ENCODE data around the gene GRIA4. TPM values are rescaled to one million over a fixed set of nuclear protein-coding genes. Genes with fewer than 3 reads are reported as not detected.

The GRIA4 gene
- polyA plus RNA-seq, 1 of the 3 experiments (the other 2 are of a cell fraction) = 0.02 TPM

DNA sequence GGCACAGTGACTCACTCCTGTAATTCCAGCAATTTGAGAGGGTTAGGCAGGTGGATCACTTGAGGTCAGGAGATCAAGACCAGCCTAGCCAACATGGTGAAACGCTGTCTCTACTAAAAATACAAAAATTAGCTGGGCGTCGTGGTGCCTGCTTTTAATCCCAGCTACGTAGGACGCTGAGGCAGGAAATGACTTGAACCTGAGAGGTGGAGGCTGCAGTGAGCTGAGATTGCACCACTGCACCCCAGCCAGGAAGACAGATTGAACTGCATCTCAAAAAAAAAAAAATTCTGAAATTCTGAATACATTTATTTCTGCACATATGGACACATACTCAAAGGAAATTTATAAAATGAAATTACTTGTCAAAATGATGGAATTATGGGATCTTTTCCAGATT, 103.2 kb downstream of the GRIA4 start:
- TF ChIP-seq ELF1 (IDR thresholded peaks at IDR 0.05) = no peak
- TF ChIP-seq, protein P1, sequence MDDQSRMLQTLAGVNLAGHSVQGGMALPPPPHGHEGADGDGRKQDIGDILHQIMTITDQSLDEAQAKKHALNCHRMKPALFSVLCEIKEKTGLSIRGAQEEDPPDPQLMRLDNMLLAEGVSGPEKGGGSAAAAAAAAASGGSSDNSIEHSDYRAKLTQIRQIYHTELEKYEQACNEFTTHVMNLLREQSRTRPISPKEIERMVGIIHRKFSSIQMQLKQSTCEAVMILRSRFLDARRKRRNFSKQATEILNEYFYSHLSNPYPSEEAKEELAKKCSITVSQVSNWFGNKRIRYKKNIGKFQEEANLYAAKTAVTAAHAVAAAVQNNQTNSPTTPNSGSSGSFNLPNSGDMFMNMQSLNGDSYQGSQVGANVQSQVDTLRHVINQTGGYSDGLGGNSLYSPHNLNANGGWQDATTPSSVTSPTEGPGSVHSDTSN (IDR thresholded peaks at IDR 0.05) = no peak
- TF ChIP-seq, protein P2, sequence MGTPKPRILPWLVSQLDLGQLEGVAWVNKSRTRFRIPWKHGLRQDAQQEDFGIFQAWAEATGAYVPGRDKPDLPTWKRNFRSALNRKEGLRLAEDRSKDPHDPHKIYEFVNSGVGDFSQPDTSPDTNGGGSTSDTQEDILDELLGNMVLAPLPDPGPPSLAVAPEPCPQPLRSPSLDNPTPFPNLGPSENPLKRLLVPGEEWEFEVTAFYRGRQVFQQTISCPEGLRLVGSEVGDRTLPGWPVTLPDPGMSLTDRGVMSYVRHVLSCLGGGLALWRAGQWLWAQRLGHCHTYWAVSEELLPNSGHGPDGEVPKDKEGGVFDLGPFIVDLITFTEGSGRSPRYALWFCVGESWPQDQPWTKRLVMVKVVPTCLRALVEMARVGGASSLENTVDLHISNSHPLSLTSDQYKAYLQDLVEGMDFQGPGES (IDR thresholded peaks at IDR 0.05; ENCODE audit: low read depth, low read length) = no peak
- TF ChIP-seq, protein P3, sequence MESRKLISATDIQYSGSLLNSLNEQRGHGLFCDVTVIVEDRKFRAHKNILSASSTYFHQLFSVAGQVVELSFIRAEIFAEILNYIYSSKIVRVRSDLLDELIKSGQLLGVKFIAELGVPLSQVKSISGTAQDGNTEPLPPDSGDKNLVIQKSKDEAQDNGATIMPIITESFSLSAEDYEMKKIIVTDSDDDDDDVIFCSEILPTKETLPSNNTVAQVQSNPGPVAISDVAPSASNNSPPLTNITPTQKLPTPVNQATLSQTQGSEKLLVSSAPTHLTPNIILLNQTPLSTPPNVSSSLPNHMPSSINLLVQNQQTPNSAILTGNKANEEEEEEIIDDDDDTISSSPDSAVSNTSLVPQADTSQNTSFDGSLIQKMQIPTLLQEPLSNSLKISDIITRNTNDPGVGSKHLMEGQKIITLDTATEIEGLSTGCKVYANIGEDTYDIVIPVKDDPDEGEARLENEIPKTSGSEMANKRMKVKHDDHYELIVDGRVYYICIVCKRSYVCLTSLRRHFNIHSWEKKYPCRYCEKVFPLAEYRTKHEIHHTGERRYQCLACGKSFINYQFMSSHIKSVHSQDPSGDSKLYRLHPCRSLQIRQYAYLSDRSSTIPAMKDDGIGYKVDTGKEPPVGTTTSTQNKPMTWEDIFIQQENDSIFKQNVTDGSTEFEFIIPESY (IDR thresholded peaks at IDR 0.05; ENCODE audit: borderline replicate concordance, low read depth) = no peak
- H3K9me3 ChIP-seq = no peaks in the 10 kb centered on the region
- no peaks in the 10 kb centered on the region for H3K9me2 ChIP-seq
- H3F3A ChIP-seq (replicated peaks; ENCODE audit: insufficient read depth) = no peaks in the 10 kb centered on the region
- WGBS (ENCODE audit: low lambda C conversion rate) = 61% methylated on average over 5 of the region's 5 CpGs
- H3K79me2 ChIP-seq (ENCODE audit: insufficient read depth) = no peaks in the 10 kb centered on the region
- no peaks in the 10 kb centered on the region; a peak in 1 of 4 replicates for H3K4me1 ChIP-seq (ENCODE audit: control insufficient read depth in 1 of 2, insufficient read depth in 2 of 2, low read depth in 1 of 2, low read length in 1 of 2)
- no peaks in the 10 kb centered on the region for H3K27me3 ChIP-seq (ENCODE audit: insufficient read depth)
- H3K4me2 ChIP-seq = no peak overlapping the region
- H3K36me3 ChIP-seq (replicated peaks in 1 of 2; ENCODE audit: control insufficient read depth in 1 of 2, insufficient read depth in 2 of 2, low read length in 1 of 2) = no peaks in the 10 kb centered on the region
- no peak overlapping the region for H2AFZ ChIP-seq (ENCODE audit: low read depth)
- no peak overlapping the region for H3K9ac ChIP-seq
- H4K20me1 ChIP-seq (ENCODE audit: insufficient read depth) = no peaks in the 10 kb centered on the region
- ChIA-PET CTCF (no interaction called here), POLR2A (no interaction called here)
- no peak overlapping the region for H3K4me3 ChIP-seq (ENCODE audit: low read depth in 2 of 2, low read length in 1 of 2)
- DNase-seq = no peak
- no peak overlapping the region for H3K27ac ChIP-seq (ENCODE audit: low read depth in 2 of 2, low read length in 1 of 2)

DNA sequence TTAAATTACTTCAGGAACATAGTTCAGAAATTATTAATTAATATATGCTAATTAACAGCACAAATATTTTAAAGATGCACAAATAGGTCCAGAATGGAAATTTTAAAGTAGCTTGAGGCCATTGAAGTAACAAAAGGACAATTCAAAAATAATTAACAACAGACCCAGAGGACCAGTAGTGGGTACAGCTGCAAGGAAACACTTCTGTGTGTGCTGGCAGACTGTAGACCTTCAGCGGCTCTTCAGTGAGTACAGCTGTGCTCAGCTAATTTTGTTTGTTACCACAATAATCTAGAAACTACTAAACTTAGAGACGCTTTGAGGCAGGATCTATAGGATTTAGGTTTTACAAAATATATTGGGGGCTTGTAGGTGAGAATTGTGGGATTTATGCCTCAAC, 103.8 kb downstream of the GRIA4 start:
- Histone ChIP-seq H3K36me3 (replicated peaks in 1 of 2; ENCODE audit: control insufficient read depth in 1 of 2, insufficient read depth in 2 of 2, low read length in 1 of 2) (no peaks in the 10 kb centered on the region), H3K4me3 (ENCODE audit: low read depth in 2 of 2, low read length in 1 of 2) (no peak overlapping the region), H2AFZ (ENCODE audit: low read depth) (no peak overlapping the region), H3K9me3 (no peaks in the 10 kb centered on the region), H3K27me3 (ENCODE audit: insufficient read depth) (no peaks in the 10 kb centered on the region), H3F3A (replicated peaks; ENCODE audit: insufficient read depth) (no peaks in the 10 kb centered on the region), H3K79me2 (ENCODE audit: insufficient read depth) (no peaks in the 10 kb centered on the region), H3K4me2 (no peak overlapping the region), H3K4me1 (ENCODE audit: control insufficient read depth in 1 of 2, insufficient read depth in 2 of 2, low read depth in 1 of 2, low read length in 1 of 2) (no peaks in the 10 kb centered on the region; a peak in 1 of 4 replicates), H3K9ac (no peak overlapping the region), H3K9me2 (no peaks in the 10 kb centered on the region), H3K27ac (ENCODE audit: low read depth in 2 of 2, low read length in 1 of 2) (no peak overlapping the region), H4K20me1 (ENCODE audit: insufficient read depth) (no peaks in the 10 kb centered on the region)
- no peak for DNase-seq
- ChIA-PET CTCF (no interaction called here), POLR2A (no interaction called here)
- WGBS (ENCODE audit: low lambda C conversion rate) = 69% methylated on average over 2 of the region's 2 CpGs
- TF ChIP-seq SMC3 (IDR thresholded peaks at IDR 0.05; ENCODE audit: low read depth, low read length) (no peak), ELF1 (IDR thresholded peaks at IDR 0.05) (no peak), MEF2A (IDR thresholded peaks at IDR 0.05; ENCODE audit: borderline replicate concordance, low read depth) (no peak), TEAD4 (IDR thresholded peaks at IDR 0.05; ENCODE audit: borderline replicate concordance, insufficient read depth) (no peak), FOSL2 (IDR thresholded peaks at IDR 0.05; ENCODE audit: borderline replicate concordance, low read depth) (no peak), NFIC (IDR thresholded peaks at IDR 0.05; ENCODE audit: borderline replicate concordance) (no peak), RAD21 (IDR thresholded peaks at IDR 0.05; ENCODE audit: low read length) (no peak), TCF12 (IDR thresholded peaks at IDR 0.05) (no peak), SIN3A (IDR thresholded peaks at IDR 0.05; ENCODE audit: borderline replicate concordance, low read depth, low read length) (no peak), JUND (IDR thresholded peaks at IDR 0.05) (no peak)
- TF ChIP-seq, protein P4, sequence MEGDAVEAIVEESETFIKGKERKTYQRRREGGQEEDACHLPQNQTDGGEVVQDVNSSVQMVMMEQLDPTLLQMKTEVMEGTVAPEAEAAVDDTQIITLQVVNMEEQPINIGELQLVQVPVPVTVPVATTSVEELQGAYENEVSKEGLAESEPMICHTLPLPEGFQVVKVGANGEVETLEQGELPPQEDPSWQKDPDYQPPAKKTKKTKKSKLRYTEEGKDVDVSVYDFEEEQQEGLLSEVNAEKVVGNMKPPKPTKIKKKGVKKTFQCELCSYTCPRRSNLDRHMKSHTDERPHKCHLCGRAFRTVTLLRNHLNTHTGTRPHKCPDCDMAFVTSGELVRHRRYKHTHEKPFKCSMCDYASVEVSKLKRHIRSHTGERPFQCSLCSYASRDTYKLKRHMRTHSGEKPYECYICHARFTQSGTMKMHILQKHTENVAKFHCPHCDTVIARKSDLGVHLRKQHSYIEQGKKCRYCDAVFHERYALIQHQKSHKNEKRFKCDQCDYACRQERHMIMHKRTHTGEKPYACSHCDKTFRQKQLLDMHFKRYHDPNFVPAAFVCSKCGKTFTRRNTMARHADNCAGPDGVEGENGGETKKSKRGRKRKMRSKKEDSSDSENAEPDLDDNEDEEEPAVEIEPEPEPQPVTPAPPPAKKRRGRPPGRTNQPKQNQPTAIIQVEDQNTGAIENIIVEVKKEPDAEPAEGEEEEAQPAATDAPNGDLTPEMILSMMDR (IDR thresholded peaks at IDR 0.05) = no peak
- TF ChIP-seq, protein P5, sequence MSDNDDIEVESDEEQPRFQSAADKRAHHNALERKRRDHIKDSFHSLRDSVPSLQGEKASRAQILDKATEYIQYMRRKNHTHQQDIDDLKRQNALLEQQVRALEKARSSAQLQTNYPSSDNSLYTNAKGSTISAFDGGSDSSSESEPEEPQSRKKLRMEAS (IDR thresholded peaks at IDR 0.05; ENCODE audit: low read depth) = no peak

Measured in SK-N-SH (cell line).